ENCODE results near the gene AGBL4.

- TF ChIP-seq POLR2AphosphoS5 (IDR thresholded peaks at IDR 0.05) (no peak), EP300 (IDR thresholded peaks at IDR 0.05) (no peak), CTCF (IDR thresholded peaks at IDR 0.05) (no peak), POLR2A (IDR thresholded peaks at IDR 0.05) (no peak)
Observed at GRCh38 chr1:49013079-49013478, 1010.7 kb downstream of the AGBL4 start.
